GM19099 (cell line): ENCODE measurements around the gene MAGI1.

Experiments
- POLR2A ChIP-seq: IDR thresholded peaks from 3 replicates; pipeline ENCODE4 v1.6.1; 2011; ENCODE audit warnings: low read depth; ENCODE audit not compliant: insufficient read length; ENCODE audit errors: extremely low read depth

The MAGI1 gene

DNA sequence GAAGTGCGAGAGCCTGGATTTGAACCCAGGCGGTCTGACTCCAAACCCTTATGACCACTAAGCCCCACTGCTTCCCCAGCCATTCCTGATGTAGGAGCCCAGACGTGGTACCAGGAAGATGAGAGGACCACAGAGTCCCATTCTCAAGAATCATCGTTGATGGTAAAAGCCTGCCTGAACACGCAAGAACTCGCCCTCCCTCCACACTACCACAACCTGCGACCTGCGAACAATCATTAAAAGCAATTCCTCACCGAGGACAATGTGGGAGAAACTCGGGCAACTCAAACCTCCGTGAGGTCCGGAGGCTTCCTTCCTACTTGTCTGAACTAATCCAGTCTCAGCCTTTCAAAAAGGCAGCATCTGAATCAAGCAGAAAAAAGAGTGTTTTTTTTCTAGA is 10.3 kb downstream of the MAGI1 start:
- no peak for TF ChIP-seq POLR2A

DNA sequence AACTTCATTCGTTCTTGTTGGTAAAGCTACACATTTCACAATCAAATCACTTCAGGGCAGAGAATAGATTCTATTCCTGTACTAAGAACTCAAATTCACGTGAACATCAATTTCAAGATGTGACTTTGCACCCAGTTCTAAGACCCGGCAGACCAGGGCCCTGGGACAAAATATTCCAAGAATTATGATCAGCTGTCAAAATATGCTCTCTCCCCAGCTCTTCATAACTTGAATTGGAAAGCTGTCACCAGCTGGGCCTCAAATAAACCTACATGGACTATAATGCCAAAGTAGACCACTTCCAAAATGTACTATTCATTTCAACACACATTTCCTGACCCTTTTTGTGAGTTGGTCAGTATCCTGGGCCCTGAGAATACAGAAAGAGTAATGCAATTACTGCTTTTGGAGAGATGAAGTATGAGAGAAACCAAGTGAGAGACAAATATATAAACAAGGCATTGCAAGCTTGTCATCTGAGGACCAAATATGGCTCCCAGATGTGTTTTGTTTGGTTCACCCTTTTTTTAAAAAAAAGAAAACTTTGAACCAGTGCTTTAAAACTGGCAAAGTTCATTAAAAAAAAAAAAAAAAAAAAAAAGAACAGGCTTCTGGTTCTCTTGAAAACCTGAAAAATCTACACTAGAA is 14.9 kb downstream of the MAGI1 start:
- no peak for TF ChIP-seq POLR2A

DNA sequence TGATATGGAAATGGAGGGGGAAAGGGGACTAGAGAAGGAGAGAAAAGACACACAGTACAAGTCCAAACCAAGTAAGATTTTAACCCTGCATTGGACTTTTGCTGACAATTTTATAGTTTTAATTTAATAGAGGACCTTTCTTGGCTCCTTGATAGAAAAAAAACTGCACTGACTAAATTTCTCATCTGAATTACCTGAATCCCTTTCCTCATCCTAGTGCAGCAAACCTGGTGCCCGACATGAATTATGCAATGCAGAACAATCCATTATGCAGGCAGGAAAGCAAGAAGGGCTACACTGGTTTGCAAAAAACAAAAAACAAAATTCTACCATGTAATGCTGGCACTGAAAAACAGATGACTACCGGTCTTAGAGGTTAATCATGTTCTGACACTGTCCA is 15.5 kb downstream of the MAGI1 start:
- no peak for TF ChIP-seq POLR2A

DNA sequence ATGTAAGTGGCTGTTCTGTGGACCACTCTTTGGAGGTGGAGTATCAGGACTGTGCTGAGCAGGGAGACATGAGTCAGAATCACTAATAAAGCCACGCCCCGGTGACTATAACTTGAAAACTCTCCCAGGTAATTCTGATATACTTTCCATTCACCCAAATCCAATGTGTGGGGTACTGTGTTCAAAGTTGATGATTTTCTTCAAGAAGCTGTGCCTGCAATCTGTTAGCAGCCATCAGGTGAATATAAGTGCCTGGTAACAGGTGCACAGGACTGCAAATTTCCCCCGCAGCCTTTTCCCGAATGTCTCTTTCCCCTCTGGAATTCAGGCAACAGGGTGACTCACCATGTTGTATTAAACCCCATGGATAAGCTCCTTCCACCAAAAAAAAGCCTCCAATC is 17.0 kb downstream of the MAGI1 start:
- TF ChIP-seq POLR2A: no peak

DNA sequence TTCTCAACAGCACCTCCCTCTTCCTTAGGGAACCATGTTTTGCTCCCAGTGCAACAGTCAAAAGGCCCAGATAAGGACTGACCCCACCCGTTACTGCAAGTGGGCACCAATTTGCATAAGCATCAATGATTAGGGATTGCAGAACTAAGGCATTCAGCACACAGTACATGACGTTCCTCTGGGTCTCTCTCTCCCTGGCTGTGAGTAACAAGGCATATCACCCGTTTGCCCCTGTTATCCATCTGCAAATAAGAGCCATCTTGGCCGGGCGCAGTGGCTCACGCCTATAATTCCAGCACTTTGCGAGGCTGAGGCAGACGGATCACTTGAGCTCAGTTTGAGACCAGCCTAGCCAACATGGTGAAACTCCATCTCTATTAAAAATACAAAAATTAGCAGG is 18.8 kb downstream of the MAGI1 start:
- TF ChIP-seq POLR2A: no peak

DNA sequence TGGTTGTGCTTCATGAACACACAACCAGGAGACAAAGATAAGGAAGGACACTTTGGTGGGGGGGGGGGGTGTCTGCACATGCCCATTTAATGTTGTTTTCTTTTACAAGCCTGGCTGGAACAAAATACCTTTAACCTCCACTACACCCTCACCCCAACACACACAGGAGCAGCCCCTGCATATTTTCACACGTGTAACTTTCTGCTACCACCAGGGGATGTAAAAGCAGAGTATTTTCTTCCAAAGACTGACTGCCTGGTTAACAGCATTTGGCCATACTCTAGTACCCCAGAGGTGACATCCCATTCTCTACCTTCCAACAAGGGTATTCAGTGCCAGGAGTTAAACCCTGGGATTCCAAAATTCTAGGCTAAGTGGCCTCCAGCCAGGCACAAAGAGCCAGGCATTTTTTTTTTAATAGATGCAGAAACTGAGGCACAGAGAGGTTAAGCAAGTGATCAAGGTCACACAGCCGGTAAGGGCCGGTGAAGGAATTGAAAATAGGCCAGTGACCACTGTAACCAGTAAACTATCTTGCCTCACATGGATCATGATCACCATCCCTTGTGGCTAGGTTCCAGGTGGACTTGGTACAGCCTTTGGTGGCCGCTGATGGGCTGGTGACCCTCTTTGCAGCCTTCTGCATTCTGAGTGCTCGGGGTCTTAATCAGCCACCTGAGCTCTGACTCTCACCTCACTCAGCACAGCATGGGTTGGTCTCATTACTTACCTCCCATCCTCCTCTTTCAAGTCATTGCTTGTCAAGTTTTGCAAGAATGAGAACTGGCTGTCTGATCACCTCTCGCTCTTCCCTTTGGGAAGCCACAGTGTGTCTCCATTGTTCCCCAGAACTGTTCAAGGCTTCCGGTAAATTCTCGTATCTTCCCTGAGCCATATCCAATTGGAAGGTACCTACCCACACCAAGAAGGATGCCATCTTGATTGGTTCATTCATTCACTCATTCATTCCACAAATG is 20.4 kb downstream of the MAGI1 start:
- TF ChIP-seq POLR2A: no peak

DNA sequence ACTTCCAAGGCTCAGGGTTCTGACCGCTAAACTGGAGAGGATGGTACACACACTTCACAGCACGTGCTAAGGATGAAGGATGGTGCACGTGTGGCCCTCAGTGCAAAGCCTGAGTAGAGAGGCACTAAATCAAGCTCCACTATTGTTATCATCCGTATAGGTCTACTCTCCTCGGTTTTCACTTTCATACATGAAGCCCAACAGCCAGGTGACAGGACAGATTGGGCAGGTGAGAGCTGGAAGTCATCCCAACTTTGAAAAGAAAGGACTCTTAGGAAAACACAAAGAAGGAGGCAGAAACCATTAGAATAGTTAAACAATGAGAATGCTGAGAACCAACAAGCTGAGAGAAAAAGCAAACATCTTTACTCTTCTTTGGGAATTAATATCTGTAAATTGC is 21.1 kb downstream of the MAGI1 start:
- TF ChIP-seq POLR2A: no peak

DNA sequence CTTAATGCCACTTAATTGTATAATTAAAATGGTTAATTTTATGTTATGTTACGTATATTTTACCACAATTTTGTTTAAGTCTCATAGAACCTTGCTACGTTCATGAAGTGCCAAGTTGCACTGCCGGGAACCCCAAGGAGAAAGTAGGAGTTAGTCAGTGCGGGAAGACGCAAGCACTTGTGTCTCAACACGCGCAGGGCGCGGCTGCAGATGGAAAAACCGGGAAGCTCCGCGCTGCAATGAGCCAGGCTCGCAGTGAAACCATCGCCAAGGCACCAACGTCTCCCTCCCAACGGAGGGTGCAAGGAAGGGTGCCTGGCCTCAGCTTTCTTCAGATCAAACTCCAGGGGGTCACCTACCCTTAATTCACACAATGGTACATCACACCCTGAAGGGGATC is 21.6 kb downstream of the MAGI1 start:
- no peak for TF ChIP-seq POLR2A

DNA sequence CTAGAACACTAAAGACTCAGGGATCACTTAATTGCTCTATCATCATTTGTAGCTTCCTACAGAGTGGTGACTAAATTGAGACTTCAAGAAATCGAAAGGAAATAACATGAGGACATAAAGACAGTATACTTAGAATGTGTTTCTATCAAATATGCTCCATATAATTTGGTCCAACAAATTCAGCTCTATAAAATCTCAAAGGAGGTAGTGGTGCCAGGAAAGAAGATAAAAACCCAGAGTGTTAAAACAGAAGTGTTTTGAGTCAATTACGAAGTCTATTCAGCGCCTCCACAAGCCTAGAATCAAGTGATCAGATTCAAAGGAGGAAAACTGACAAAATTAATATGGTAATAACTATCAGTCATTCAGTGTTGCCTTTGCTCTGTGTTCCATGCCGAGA is 22.9 kb downstream of the MAGI1 start:
- no peak for TF ChIP-seq POLR2A

DNA sequence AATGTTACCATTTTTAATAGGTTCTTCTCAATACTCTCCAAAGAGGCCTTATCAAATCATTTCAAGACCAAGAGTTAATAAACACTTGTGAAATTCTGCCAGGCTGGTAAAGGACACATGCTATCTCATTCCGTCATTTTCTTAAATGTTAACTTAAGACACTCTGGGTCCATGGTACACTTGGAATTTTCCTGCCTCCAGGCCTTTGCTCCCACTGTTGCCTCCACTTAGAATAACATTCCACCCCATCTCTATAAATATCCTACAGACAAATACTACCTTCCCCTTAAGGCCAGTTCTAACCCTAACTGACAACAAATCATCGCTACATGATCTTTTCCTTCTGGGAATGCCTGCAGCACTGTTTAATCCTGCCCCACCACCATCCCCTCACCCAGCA is 24.1 kb downstream of the MAGI1 start:
- no peak for TF ChIP-seq POLR2A

DNA sequence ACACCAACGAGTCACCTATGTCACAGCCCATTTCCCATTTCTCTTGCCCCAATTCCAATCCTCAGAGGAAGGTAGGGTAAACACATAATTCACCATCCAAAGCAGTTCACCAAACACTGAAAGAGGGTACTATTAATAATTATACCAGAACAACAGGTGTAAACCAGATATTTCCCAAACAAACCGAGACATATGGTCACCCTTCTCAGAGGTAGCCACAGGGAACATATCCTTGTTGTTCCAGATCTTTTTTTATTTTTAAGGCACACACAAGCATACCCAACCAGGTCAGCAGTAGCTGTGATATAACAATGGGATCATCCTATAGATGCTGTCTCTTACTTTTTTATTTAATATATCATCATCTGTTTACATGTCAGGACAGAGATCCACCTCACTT is 24.7 kb downstream of the MAGI1 start:
- no peak for TF ChIP-seq POLR2A

DNA sequence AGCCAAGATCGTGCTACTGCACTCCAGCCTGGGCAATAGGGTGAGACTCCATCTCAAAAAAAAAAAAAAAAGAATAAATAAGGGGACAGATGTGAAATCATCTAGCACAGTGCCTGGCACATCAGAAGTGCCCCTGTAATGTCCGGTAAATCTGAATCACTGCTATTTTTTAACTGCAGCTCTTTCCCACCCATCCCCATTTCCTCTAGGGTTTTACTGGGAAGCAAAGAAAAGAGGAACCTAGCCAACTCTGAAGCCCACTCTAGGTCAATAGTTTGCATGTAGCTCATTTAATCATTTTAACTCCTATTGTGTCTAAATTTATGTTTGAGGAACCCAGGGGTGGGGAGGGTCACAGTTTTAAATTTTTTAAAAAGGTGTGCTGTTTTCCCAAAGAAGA is 26.0 kb downstream of the MAGI1 start:
- TF ChIP-seq POLR2A: no peak

DNA sequence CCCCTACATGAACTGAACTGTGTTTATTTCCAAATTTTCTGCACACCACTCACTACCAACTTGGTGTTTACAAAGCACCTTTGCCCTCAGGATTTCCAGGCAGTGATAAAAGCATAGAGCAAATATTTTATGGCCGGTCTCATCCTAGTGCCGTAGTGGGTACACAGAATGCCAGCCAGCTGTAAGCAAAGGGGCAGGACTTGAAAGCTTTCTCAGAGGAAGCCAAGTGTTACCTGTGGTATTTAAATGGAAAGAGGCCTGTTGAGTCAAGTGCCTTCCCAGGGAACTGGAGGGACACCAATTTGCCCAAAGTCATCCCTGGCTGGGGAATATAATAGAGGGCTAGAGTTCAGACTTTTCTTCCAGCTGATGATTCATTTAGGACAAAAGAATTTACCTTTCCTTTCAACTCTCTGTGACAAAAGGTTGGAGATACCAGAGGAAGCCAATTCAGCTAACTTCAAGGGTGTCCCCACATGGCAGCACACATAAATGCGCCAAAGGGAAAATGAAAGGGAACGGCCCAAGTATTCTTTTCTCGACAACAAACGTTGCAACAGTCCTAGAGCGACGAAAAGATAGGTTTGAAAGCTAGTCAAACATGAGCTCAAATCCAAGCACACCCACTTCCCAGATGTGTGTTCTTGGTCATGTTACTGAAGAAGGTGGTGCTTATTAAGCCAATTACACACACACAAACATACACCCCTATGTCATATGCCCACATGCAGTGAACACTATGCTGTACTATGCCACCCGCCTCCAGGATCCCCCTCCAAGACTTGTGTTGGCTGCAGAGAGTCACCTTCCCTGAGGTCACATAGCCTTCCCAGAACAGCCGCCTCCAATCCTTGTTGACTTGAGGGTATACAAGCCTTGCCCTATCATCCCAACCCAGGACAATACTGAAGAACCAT is 27.7 kb downstream of the MAGI1 start:
- no peak for TF ChIP-seq POLR2A

DNA sequence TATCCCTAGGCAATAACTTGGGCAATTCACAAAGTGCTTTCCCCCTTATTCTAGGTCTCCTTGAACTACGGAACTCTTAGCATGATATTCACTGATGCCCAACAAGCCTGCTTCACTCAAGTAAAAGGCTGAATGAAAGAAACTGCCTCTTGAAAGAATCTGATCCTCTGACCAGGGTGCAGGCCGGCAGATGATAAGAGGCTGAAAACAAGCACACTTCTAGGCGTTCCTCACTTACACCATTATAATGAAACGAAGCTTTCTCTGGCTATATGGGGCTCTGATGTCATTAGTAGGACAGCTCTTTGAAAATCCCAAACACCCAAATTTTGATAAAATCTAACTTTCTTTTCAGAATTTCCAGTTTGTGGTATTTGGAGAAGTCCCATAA is 28.4 kb downstream of the MAGI1 start:
- no peak for TF ChIP-seq POLR2A

DNA sequence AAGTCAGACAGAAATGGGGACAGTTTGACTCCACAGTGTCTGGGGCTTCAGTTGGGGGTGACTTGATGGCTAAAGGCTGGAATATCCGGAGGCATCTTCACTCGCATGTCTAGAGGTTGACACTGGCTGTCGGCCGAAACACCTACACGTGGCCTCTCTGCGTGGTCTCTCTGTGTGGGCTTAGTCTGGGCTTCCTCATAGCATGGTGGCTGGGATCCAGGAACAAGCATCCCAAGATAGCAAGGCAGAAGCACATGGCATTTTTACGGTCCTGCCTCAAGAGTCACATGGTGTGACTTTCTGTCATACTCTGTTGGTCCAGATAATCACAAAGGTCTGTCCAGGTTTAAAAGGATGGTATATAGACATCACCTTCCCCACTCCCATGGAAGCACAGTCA is 34.5 kb downstream of the MAGI1 start:
- TF ChIP-seq POLR2A: no peak

DNA sequence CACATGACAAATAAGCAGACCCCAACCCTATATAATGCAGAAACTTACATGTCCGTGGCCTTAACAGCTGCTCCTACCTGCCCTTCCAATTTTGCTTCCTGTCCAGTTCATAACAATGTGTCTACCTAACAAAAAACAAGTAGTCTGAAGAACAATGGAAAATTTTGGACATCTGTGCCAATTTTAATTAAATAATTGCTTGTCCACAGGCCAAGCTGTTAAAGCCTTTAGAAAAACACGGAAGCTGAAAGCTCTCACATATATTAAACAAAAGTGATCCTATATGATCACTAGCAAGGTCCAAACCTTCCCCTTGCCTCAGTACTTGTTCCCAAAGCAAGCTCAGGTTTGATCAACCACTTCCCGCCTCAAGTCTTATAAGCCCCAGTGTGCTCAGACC is 37.1 kb downstream of the MAGI1 start:
- TF ChIP-seq POLR2A: no peak

DNA sequence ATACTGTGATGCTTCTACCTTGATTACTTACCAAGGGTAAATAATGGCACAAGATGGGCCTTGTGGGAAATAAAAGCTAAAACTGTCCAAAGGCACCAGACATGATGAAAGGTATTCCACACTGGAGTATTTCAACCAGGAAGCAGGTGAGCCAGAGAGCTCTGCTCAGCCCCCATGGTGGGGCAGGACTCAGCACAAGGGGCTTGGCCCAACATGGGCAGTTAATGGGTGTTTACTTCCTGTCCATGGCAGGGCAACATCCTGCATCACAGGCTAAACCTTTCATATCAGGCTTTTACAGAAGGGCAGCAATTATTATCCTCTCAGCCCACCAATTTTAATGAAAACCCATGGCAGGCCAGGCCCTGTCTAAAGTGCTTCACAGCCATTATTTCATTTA is 38.2 kb downstream of the MAGI1 start:
- TF ChIP-seq POLR2A: no peak
